ENCODE measurements around the gene DMD.

- TF ChIP-seq STAT6 (CRISPR knock-in tag; IDR thresholded peaks at IDR 0.05; ENCODE audit: borderline replicate concordance) (no peak), GMEB2 (CRISPR knock-in tag; IDR thresholded peaks at IDR 0.05; ENCODE audit: low read depth) (no peak), STAG1 (CRISPR knock-in tag; IDR thresholded peaks at IDR 0.05) (no peak), SRSF1 (optimal IDR thresholded peaks at IDR 0.05; ENCODE audit: low read depth, low read length) (no peak)
Observed at GRCh38 chrX:33045882-33046281, 165.5 kb downstream of the DMD start.

All from HepG2 (cell line).